Effector CD8-positive, alpha-beta T cell (primary cell): ENCODE data around the gene OGFOD3.

Experiments
- DNase-seq: peaks from one replicate; lab custom pipeline; 2025; lab: John Stamatoyannopoulos, UW

OGFOD3 gene

DNA sequence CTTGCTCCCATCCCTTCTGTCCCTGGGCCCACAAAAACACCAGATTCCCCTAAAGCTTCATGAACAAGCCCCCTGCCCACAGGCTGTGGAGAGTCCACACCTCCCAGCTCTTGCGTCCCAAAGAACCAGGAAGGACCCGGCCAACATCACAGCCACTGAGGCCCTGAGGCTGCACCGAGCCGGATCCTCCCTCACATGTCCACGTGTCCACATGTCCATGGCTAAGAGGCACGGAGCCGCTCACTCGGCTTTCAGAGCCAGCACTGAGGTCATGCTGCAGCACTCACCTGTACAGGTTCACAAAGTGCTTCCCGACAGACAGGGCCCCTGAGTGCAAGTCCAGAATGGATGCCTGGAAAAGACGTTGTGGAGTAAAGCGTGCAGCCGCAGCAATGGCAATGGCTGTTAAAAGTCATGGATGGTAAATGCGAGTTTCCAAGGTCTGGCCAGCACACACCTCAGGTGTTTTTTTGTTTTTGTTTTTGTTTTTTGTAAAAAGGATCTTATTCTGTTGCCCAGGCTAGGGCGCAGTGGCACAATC is 12.2 kb downstream of the OGFOD3 start:
- no peak for DNase-seq

- no peak for DNase-seq
These were observed 13.3 kb downstream of the OGFOD3 start for GRCh38 chr17:82405051-82405450.

DNA sequence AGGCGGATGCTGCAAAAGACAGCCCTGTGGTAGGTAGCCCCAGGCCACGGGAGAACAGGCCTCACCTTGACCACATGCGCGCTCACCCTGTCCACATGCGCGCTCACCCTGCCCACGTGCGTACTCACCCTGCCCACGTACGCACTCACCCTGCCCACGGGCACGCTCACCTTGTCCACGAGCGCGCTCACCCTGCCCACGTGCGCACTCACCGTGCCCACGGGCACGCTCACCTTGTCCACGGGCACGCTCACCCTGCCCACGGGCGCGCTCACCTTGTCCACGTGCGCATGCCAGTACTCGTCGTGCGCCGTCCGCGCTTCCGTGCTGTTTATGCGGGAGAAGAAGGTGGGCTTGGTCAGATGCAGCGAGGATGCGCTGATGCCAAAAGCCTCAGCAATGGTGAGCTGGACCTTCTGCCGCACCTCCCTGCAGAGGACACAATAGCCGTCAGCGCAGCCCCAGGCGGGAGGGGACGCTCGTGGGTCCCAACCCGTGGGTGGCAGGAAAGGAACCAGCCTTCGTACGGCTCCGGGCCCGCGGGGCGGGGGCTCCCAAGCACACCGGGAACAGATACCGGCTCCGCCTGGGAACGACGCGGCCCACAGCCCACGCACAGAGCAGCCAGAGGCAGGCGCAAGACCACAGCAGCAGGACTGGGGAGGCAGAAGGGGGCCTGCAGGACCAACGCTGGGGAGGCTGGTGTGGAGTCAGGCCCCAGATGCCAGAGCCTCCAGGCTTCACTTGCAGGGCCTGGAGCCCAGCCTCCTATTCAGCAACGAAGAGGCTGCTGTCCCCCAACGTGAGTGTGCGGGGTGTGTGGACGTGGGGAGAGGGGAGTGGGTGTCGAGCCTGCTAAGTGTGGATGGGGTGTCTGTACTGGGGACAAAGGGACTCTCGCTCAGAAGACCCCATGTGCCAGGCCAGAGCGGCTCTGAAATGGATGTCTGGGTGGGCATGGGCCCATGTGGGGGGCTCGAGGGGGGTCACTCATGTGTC is 14.4 kb downstream of the OGFOD3 start:
- no peak for DNase-seq

DNA sequence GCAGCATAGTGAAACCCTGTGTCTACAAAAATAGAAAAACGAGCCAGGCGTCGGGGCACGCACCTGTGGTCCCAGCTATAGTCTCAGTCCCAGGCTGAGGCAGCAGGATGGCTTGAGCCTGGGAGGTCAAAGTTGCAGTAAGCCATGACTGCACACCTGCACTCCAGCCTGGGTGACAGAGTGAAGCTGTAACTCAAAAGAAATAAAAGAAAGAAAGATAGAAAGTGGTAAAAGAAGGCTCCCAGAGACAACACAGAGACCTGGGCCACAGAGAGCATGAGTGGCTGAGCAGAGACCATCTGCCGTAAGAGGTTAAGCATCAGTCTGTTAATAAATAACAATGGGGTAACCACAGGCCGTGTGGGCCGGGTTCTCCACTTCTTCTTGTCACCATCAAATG is 15.5 kb downstream of the OGFOD3 start:
- DNase-seq: no peak

- peak; percentile 19 for DNase-seq
These were observed 17.6 kb downstream of the OGFOD3 start for GRCh38 chr17:82400830-82401229.

GRCh38 chr17:82400206-82400605 is 18.2 kb downstream of the OGFOD3 start:
- DNase-seq: no peak

DNA sequence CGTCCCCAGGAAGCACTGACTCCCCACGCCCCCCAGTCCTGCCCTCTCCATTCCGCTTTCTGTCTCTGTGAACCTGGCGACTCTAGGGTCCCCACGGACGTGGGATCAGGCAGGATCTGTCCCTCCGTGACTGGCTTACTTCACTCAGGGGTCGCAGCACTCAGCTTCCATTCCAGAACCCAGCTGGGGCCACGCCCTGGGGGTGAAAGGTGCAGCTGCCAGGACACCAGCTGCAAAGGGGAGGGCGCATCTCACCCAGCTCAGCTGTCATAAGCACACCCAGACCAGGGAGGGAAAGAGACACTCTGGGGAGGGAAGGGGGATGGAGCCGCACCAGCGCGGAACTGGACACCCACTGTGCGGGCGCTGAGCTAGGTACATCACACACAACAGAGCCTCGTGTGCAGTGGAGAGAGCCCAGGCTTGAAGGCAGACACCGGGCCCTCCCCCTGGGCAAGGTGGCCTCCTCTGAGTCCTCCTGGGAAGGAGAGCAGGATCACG is 18.7 kb downstream of the OGFOD3 start:
- DNase-seq: no peak

GRCh38 chr17:82399041-82399441 is 19.3 kb downstream of the OGFOD3 start:
- DNase-seq: no peak

GRCh38 chr17:82397449-82398335 is 20.7 kb downstream of the OGFOD3 start:
- no peak for DNase-seq

DNA sequence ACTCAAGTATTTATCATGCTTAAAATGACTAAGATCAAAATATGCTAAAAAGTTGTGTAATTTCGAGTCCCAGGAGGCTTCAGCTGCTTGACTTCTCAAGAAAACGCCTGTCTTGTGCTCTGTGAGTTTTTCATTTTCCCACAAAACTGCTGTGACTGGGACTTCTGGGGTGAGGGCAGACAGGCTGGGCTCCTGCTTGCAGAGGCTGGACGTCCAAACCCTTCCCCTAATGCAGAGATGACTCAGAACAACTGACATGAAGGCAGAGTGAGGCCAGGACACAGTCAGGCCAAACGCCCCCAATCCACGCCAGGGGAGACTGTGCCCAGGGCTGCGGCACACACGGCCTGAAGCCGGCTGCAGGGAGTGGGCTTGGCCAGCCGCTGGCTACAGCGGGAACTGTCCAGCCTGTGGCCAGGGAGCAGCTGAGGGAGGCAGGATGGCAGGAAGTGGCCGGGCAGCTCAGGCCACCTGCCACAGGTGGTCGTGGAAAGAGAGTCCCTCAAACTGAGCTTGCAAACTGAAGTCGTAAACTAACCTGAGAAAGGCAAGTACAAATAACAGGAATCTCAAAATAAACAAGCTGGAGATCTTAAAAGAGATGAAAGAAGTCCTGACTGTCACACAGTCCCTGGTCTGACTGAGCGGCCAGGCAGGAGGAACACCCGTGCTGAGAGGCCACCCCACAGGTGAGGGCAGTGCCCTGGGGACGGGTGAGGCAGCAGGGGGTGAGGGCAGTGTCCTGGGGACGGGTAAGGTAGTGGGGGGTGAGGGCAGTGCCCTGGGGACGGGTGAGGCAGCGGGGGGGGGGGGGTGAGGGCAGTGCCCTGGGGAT is 21.6 kb downstream of the OGFOD3 start:
- DNase-seq: no peak

- DNase-seq: no peak
These were observed 24.1 kb downstream of the OGFOD3 start for GRCh38 chr17:82394278-82394677.

DNA sequence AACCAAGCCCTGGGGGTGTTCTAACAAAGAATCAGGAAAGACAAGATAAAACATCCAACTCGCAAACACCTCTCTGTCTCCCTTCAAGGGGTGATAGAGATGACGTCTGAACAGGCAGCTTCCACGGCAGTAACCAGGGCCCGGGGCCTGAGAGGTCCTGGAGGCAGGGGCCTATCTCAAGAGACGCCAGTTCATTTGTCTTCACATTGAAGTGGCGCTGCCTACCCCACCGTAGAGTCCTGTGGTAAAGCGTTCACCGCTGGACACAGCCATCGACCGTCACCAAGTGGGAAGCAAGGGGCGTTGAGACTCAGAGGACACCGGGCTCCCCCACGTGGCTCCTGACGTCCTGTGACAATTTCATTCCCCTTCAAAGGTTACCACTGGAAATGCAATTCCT is 25.4 kb downstream of the OGFOD3 start:
- DNase-seq: no peak

- no peak for DNase-seq
These were observed 26.0 kb downstream of the OGFOD3 start for GRCh38 chr17:82392209-82392920.

- no peak for DNase-seq
These were observed 26.8 kb downstream of the OGFOD3 start for GRCh38 chr17:82391496-82392066.

GRCh38 chr17:82390860-82391435 is 27.4 kb downstream of the OGFOD3 start:
- DNase-seq: no peak

- DNase-seq: no peak
These were observed 28.1 kb downstream of the OGFOD3 start for GRCh38 chr17:82390015-82390859.

DNA sequence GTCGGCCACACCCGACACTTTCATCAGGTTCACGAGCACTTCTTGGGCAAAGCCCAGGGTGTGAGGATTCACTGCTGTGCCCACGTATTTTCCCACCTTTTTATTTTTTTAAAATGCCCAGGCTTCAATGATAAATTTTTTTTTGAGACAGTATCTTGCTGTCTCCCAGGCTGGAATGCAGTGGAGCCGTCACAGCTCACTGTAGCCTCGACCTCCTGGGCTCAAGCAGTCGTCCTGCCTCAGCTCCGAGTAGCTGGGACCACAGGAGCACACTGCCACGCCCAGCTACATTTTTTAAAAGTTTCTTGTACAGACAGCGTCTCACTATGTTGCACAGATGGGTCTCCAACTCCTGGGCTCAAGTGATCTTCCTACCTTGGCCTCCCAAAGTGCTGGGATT is 29.0 kb downstream of the OGFOD3 start:
- no peak for DNase-seq

DNA sequence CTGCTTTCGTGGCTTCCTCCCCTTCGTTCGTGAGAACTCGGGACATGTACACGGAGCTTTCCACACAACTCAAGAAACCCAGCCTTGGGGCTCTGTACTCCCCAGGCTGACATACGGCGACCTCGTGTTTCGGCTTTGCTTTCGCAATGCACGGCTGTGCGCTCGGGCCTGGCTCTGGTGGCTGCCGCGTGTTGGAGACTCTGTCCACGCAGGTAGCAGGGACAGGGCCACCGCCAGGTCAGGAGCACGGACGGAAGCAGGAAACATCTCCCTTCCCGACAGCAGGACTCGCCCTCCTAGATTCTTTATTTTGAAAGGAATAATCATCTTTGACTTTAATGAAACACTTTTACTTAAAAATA is 29.5 kb downstream of the OGFOD3 start:
- no peak for DNase-seq
